Bone marrow (tissue), 2 donors: Measurements from ENCODE around the gene KCNJ9.

Experiments
- DNase-seq, 2 donors: peaks; one replicate each; lab custom pipeline; 2025; lab: John Stamatoyannopoulos, UW

KCNJ9 gene

GRCh38 chr1:160066829-160067745, 14.3 kb upstream of the KCNJ9 start:
- DNase-seq: no peak

- DNase-seq: no peak
Measured at GRCh38 chr1:160068225-160068624, 13.1 kb upstream of the KCNJ9 start.

- DNase-seq: no peak
Measured at GRCh38 chr1:160069460-160070231, 11.7 kb upstream of the KCNJ9 start, which contains the start of gene KCNJ10. Gene KCNJ10, minus strand, starts transcription at chr1:160070160. Its CDS starts 27,628 bp downstream, at chr1:160042532.

GRCh38 chr1:160070243-160071163, 10.8 kb upstream of the KCNJ9 start:
- peak in 1 of 2 donors; percentile 6 for DNase-seq

GRCh38 chr1:160071289-160071688, 10.0 kb upstream of the KCNJ9 start:
- no peak for DNase-seq

GRCh38 chr1:160074865-160075264, 6.5 kb upstream of the KCNJ9 start:
- DNase-seq: no peak

- no peak for DNase-seq
Measured at GRCh38 chr1:160075836-160076235, 5.5 kb upstream of the KCNJ9 start.

GRCh38 chr1:160076295-160076694, 5.0 kb upstream of the KCNJ9 start:
- DNase-seq: no peak

GRCh38 chr1:160077486-160077885, 3.9 kb upstream of the KCNJ9 start:
- DNase-seq: no peak

GRCh38 chr1:160078512-160079195, 2.7 kb upstream of the KCNJ9 start:
- peak in 1 of 2 donors; percentile 23 for DNase-seq

- DNase-seq: no peak
Measured at GRCh38 chr1:160079448-160079847, 1.9 kb upstream of the KCNJ9 start.

- no peak for DNase-seq
Measured at GRCh38 chr1:160080381-160081100, 797 bp upstream of the KCNJ9 start.

- no peak for DNase-seq
Measured at GRCh38 chr1:160082487-160082886, 1.1 kb downstream of the KCNJ9 start.

- no peak for DNase-seq
Measured at GRCh38 chr1:160082926-160083325, 1.6 kb downstream of the KCNJ9 start.

- DNase-seq: no peak
Measured at GRCh38 chr1:160083968-160084770, 2.8 kb downstream of the KCNJ9 start.

- no peak for DNase-seq
Measured at GRCh38 chr1:160084771-160085321, 3.5 kb downstream of the KCNJ9 start.

GRCh38 chr1:160085686-160086455, 4.5 kb downstream of the KCNJ9 start:
- peak; percentile 47 to 50 for DNase-seq

- no peak for DNase-seq
Measured at GRCh38 chr1:160086456-160086892, 5.1 kb downstream of the KCNJ9 start.
